Measurements from ENCODE around the gene EPYC.

EPYC gene

GRCh38 chr12:90970911-90971310 is 33.9 kb downstream of the EPYC start:
- Histone ChIP-seq H3K9me3 (replicated peaks; ENCODE audit: low read length) (no peaks in the 10 kb centered on the region), H3K36me3 (ENCODE audit: insufficient read depth, low read length) (no peaks in the 10 kb centered on the region), H3K9ac (ENCODE audit: low read depth, low read length) (no peak overlapping the region), H3K4me1 (ENCODE audit: control insufficient read depth, insufficient read depth, low read length) (peaks cover 30% of the 10 kb centered on the region), H3K4me3 (ENCODE audit: low read length) (no peak overlapping the region), H3K27me3 (ENCODE audit: control insufficient read depth, insufficient read depth, low read length) (no peaks in the 10 kb centered on the region), H3K4me2 (ENCODE audit: low read length) (no peak overlapping the region)

- Histone ChIP-seq H3K4me2 (ENCODE audit: low read length) (no peak overlapping the region), H3K4me1 (ENCODE audit: control insufficient read depth, insufficient read depth, low read length) (peaks cover 30% of the 10 kb centered on the region), H3K27me3 (ENCODE audit: control insufficient read depth, insufficient read depth, low read length) (no peaks in the 10 kb centered on the region), H3K9ac (ENCODE audit: low read depth, low read length) (no peak overlapping the region), H3K9me3 (replicated peaks; ENCODE audit: low read length) (no peaks in the 10 kb centered on the region), H3K4me3 (ENCODE audit: low read length) (no peak overlapping the region), H3K36me3 (ENCODE audit: insufficient read depth, low read length) (no peaks in the 10 kb centered on the region)
Measured at GRCh38 chr12:90970471-90970870, 34.3 kb downstream of the EPYC start.

- Histone ChIP-seq H3K4me3 (ENCODE audit: low read length) (no peak overlapping the region), H3K4me1 (ENCODE audit: control insufficient read depth, insufficient read depth, low read length) (peaks cover 30% of the 10 kb centered on the region), H3K9ac (ENCODE audit: low read depth, low read length) (no peak overlapping the region), H3K36me3 (ENCODE audit: insufficient read depth, low read length) (no peaks in the 10 kb centered on the region), H3K27me3 (ENCODE audit: control insufficient read depth, insufficient read depth, low read length) (no peaks in the 10 kb centered on the region), H3K9me3 (replicated peaks; ENCODE audit: low read length) (no peaks in the 10 kb centered on the region), H3K4me2 (ENCODE audit: low read length) (no peak overlapping the region)
Measured at GRCh38 chr12:90969851-90970250, 34.9 kb downstream of the EPYC start.

- no peaks in the 10 kb centered on the region for H3K27me3 ChIP-seq (ENCODE audit: control insufficient read depth, insufficient read depth, low read length)
- no peaks in the 10 kb centered on the region for H3K9me3 ChIP-seq (replicated peaks; ENCODE audit: low read length)
- H3K4me2 ChIP-seq (ENCODE audit: low read length) = no peak overlapping the region
- no peak overlapping the region for H3K9ac ChIP-seq (ENCODE audit: low read depth, low read length)
- peaks cover 25% of the 10 kb centered on the region for H3K4me1 ChIP-seq (ENCODE audit: control insufficient read depth, insufficient read depth, low read length)
- H3K4me3 ChIP-seq (ENCODE audit: low read length) = no peak overlapping the region
- no peaks in the 10 kb centered on the region for H3K36me3 ChIP-seq (ENCODE audit: insufficient read depth, low read length)
Measured at GRCh38 chr12:90969346-90969745, 35.4 kb downstream of the EPYC start.

GRCh38 chr12:90965204-90965603 is 39.6 kb downstream of the EPYC start:
- H3K4me2 ChIP-seq (ENCODE audit: low read length) = no peak overlapping the region
- no peaks in the 10 kb centered on the region for H3K36me3 ChIP-seq (ENCODE audit: insufficient read depth, low read length)
- no peaks in the 10 kb centered on the region for H3K27me3 ChIP-seq (ENCODE audit: control insufficient read depth, insufficient read depth, low read length)
- H3K4me3 ChIP-seq (ENCODE audit: low read length) = no peak overlapping the region
- no peaks in the 10 kb centered on the region for H3K9me3 ChIP-seq (replicated peaks; ENCODE audit: low read length)
- peaks cover 6% of the 10 kb centered on the region for H3K4me1 ChIP-seq (ENCODE audit: control insufficient read depth, insufficient read depth, low read length)
- no peak overlapping the region for H3K9ac ChIP-seq (ENCODE audit: low read depth, low read length)

- H3K9me3 ChIP-seq (replicated peaks; ENCODE audit: low read length) = no peaks in the 10 kb centered on the region
- no peaks in the 10 kb centered on the region for H3K36me3 ChIP-seq (ENCODE audit: insufficient read depth, low read length)
- peaks cover under 1% of the 10 kb centered on the region for H3K4me1 ChIP-seq (ENCODE audit: control insufficient read depth, insufficient read depth, low read length)
- H3K9ac ChIP-seq (ENCODE audit: low read depth, low read length) = no peak overlapping the region
- no peak overlapping the region for H3K4me2 ChIP-seq (ENCODE audit: low read length)
- no peaks in the 10 kb centered on the region for H3K27me3 ChIP-seq (ENCODE audit: control insufficient read depth, insufficient read depth, low read length)
- H3K4me3 ChIP-seq (ENCODE audit: low read length) = no peak overlapping the region
Measured at GRCh38 chr12:90964616-90965015, 40.2 kb downstream of the EPYC start.

- Histone ChIP-seq H3K9ac (ENCODE audit: low read depth, low read length) (no peak overlapping the region), H3K4me3 (ENCODE audit: low read length) (no peak overlapping the region), H3K4me1 (ENCODE audit: control insufficient read depth, insufficient read depth, low read length) (no peaks in the 10 kb centered on the region), H3K9me3 (replicated peaks; ENCODE audit: low read length) (no peaks in the 10 kb centered on the region), H3K4me2 (ENCODE audit: low read length) (no peak overlapping the region), H3K27me3 (ENCODE audit: control insufficient read depth, insufficient read depth, low read length) (no peaks in the 10 kb centered on the region), H3K36me3 (ENCODE audit: insufficient read depth, low read length) (no peaks in the 10 kb centered on the region)
Measured at GRCh38 chr12:90963946-90964345, 40.8 kb downstream of the EPYC start.

GRCh38 chr12:90961154-90961553 is 43.6 kb downstream of the EPYC start:
- Histone ChIP-seq H3K4me3 (ENCODE audit: low read length) (no peak overlapping the region), H3K4me2 (ENCODE audit: low read length) (no peak overlapping the region), H3K36me3 (ENCODE audit: insufficient read depth, low read length) (no peaks in the 10 kb centered on the region), H3K9me3 (replicated peaks; ENCODE audit: low read length) (no peaks in the 10 kb centered on the region), H3K4me1 (ENCODE audit: control insufficient read depth, insufficient read depth, low read length) (no peaks in the 10 kb centered on the region), H3K9ac (ENCODE audit: low read depth, low read length) (no peak overlapping the region), H3K27me3 (ENCODE audit: control insufficient read depth, insufficient read depth, low read length) (no peaks in the 10 kb centered on the region)

- H3K4me3 ChIP-seq (ENCODE audit: low read length) = no peak overlapping the region
- H3K27me3 ChIP-seq (ENCODE audit: control insufficient read depth, insufficient read depth, low read length) = no peaks in the 10 kb centered on the region
- no peak overlapping the region for H3K4me2 ChIP-seq (ENCODE audit: low read length)
- no peaks in the 10 kb centered on the region for H3K9me3 ChIP-seq (replicated peaks; ENCODE audit: low read length)
- no peaks in the 10 kb centered on the region for H3K4me1 ChIP-seq (ENCODE audit: control insufficient read depth, insufficient read depth, low read length)
- H3K9ac ChIP-seq (ENCODE audit: low read depth, low read length) = no peak overlapping the region
- no peaks in the 10 kb centered on the region for H3K36me3 ChIP-seq (ENCODE audit: insufficient read depth, low read length)
Measured at GRCh38 chr12:90959538-90960139, 45.1 kb downstream of the EPYC start.

- Histone ChIP-seq H3K4me2 (ENCODE audit: low read length) (no peak overlapping the region), H3K9ac (ENCODE audit: low read depth, low read length) (no peak overlapping the region), H3K9me3 (replicated peaks; ENCODE audit: low read length) (no peaks in the 10 kb centered on the region), H3K27me3 (ENCODE audit: control insufficient read depth, insufficient read depth, low read length) (no peaks in the 10 kb centered on the region), H3K4me1 (ENCODE audit: control insufficient read depth, insufficient read depth, low read length) (no peaks in the 10 kb centered on the region), H3K36me3 (ENCODE audit: insufficient read depth, low read length) (no peaks in the 10 kb centered on the region), H3K4me3 (ENCODE audit: low read length) (no peak overlapping the region)
Measured at GRCh38 chr12:90959032-90959431, 45.7 kb downstream of the EPYC start.

GRCh38 chr12:90958347-90958746 is 46.4 kb downstream of the EPYC start:
- no peak overlapping the region for H3K9ac ChIP-seq (ENCODE audit: low read depth, low read length)
- no peaks in the 10 kb centered on the region for H3K27me3 ChIP-seq (ENCODE audit: control insufficient read depth, insufficient read depth, low read length)
- H3K4me3 ChIP-seq (ENCODE audit: low read length) = no peak overlapping the region
- no peaks in the 10 kb centered on the region for H3K9me3 ChIP-seq (replicated peaks; ENCODE audit: low read length)
- no peaks in the 10 kb centered on the region for H3K4me1 ChIP-seq (ENCODE audit: control insufficient read depth, insufficient read depth, low read length)
- no peaks in the 10 kb centered on the region for H3K36me3 ChIP-seq (ENCODE audit: insufficient read depth, low read length)
- H3K4me2 ChIP-seq (ENCODE audit: low read length) = no peak overlapping the region

- H3K27me3 ChIP-seq (ENCODE audit: control insufficient read depth, insufficient read depth, low read length) = no peaks in the 10 kb centered on the region
- no peaks in the 10 kb centered on the region for H3K9me3 ChIP-seq (replicated peaks; ENCODE audit: low read length)
- peaks cover 6% of the 10 kb centered on the region for H3K4me1 ChIP-seq (ENCODE audit: control insufficient read depth, insufficient read depth, low read length)
- no peak within 1 kb of the TSS for H3K4me2 ChIP-seq (ENCODE audit: low read length)
- H3K4me3 ChIP-seq (ENCODE audit: low read length) = no peak within 1 kb of the TSS
- H3K36me3 ChIP-seq (ENCODE audit: insufficient read depth, low read length) = no peaks in the 10 kb centered on the region
- H3K9ac ChIP-seq (ENCODE audit: low read depth, low read length) = no peak within 1 kb of the TSS
Measured at GRCh38 chr12:90954921-90955320, 49.9 kb downstream of the EPYC start, which contains the start of gene CCER1. Gene CCER1 (minus strand): TSS chr12:90955176. CDS start chr12:90954742, 434 bp downstream.
